CD4-positive, alpha-beta T cell treated with Interleukin-17A for 4 hours (primary cell): ENCODE data around the gene UFSP2.
"Not testable (repeated sequence)": the region's sequence is repeated elsewhere in the genome, so short reads cannot be mapped to it uniquely, and the experiment has no call there.

Source experiments
- DNase-seq: peaks from one replicate; pipeline ENCODE4 v3.0.0-alpha.2; 2020; ENCODE audit warnings: mixed read lengths

The UFSP2 gene

GRCh38 chr4:185381288-185382196, 44.2 kb downstream of the UFSP2 start:
- DNase-seq, result no peak

GRCh38 chr4:185380320-185380719, 45.4 kb downstream of the UFSP2 start:
- no peak for DNase-seq

- no peak for DNase-seq
These were observed 46.2 kb downstream of the UFSP2 start for GRCh38 chr4:185379326-185380295.

- DNase-seq, result no peak
These were observed 47.5 kb downstream of the UFSP2 start for GRCh38 chr4:185378264-185378663.

- DNase-seq, result no peak
These were observed 51.2 kb downstream of the UFSP2 start for GRCh38 chr4:185374573-185374972.

GRCh38 chr4:185374027-185374426, 51.7 kb downstream of the UFSP2 start:
- DNase-seq, result no peak

- DNase-seq, result no peak
These were observed 54.1 kb downstream of the UFSP2 start for GRCh38 chr4:185371702-185372101.

- no peak for DNase-seq
These were observed 55.4 kb downstream of the UFSP2 start for GRCh38 chr4:185370268-185370949.

GRCh38 chr4:185369731-185370130, 56.0 kb downstream of the UFSP2 start:
- DNase-seq, result no peak

GRCh38 chr4:185364886-185365285, 60.9 kb downstream of the UFSP2 start:
- no peak for DNase-seq

GRCh38 chr4:185363251-185363650, 62.5 kb downstream of the UFSP2 start:
- DNase-seq, result no peak

- not testable (repeated sequence) for DNase-seq
These were observed 63.2 kb downstream of the UFSP2 start for GRCh38 chr4:185362570-185362969.

- DNase-seq, result no peak
These were observed 63.9 kb downstream of the UFSP2 start for GRCh38 chr4:185361872-185362271.

GRCh38 chr4:185359767-185360446, 65.9 kb downstream of the UFSP2 start:
- no peak for DNase-seq

- no peak for DNase-seq
These were observed 66.8 kb downstream of the UFSP2 start for GRCh38 chr4:185358959-185359358.

- no peak for DNase-seq
These were observed 67.2 kb downstream of the UFSP2 start for GRCh38 chr4:185358514-185358913.

GRCh38 chr4:185357733-185358440, 67.9 kb downstream of the UFSP2 start:
- no peak for DNase-seq

GRCh38 chr4:185357211-185357610, 68.6 kb downstream of the UFSP2 start:
- no peak for DNase-seq

- no peak for DNase-seq
These were observed 73.0 kb downstream of the UFSP2 start for GRCh38 chr4:185352741-185353140.

GRCh38 chr4:185352202-185352601, 73.6 kb downstream of the UFSP2 start:
- DNase-seq, result no peak

GRCh38 chr4:185351691-185352090, 74.1 kb downstream of the UFSP2 start:
- no peak for DNase-seq
